Neuronal stem cell (in vitro differentiated cells): Measurements from ENCODE around the gene C10orf95.

Experiments used
- DNase-seq: peaks from one replicate; pipeline ENCODE4 v3.0.0-alpha.2; 2013; ENCODE audit warnings: low spot score
- H2AFZ ChIP-seq: one replicate; pipeline ENCODE4 v1.6.1; 2013; ENCODE audit warnings: mild to moderate bottlenecking, low read length, inconsistent platforms
- H2AK5ac ChIP-seq: 2 replicates; pipeline ENCODE4 v1.6.1; 2013; ENCODE audit warnings: low read depth, mild to moderate bottlenecking, inconsistent platforms, low read length, moderate library complexity, mixed read lengths
- H2BK120ac ChIP-seq: 2 replicates; pipeline ENCODE4 v1.6.1; 2013; ENCODE audit warnings: low read depth, mild to moderate bottlenecking, inconsistent platforms, low read length, moderate library complexity, mixed read lengths
- H2BK12ac ChIP-seq: one replicate; pipeline ENCODE4 v1.6.1; 2013; ENCODE audit warnings: low read length, inconsistent platforms
- H2BK15ac ChIP-seq: 2 replicates; pipeline ENCODE4 v1.6.1; 2013; ENCODE audit warnings: mild to moderate bottlenecking, low read length, inconsistent platforms, mixed read lengths
- H2BK5ac ChIP-seq: one replicate; pipeline ENCODE4 v1.6.1; 2013; ENCODE audit warnings: inconsistent platforms, mild to moderate bottlenecking, low read length, moderate library complexity
- H3K14ac ChIP-seq: one replicate; pipeline ENCODE4 v1.6.1; 2013; ENCODE audit warnings: low read length, inconsistent platforms
- H3K18ac ChIP-seq: 2 replicates; pipeline ENCODE4 v1.6.1; 2013; ENCODE audit warnings: low read length, inconsistent platforms
- H3K23ac ChIP-seq: 2 replicates; pipeline ENCODE4 v1.6.1; 2013; ENCODE audit warnings: low read depth, mild to moderate bottlenecking, mixed read lengths, low read length, inconsistent platforms; ENCODE audit not compliant: poor library complexity
- H3K27ac ChIP-seq: replicated peaks from 3 replicates; pipeline ENCODE4 v1.5.1; 2013; ENCODE audit warnings: low read length, inconsistent platforms
- H3K27me3 ChIP-seq, 3 experiments: 2 replicates each; pipeline ENCODE4 v1.6.1; 2013; ENCODE audit warnings: low read length in 3 of 3, mild to moderate bottlenecking in 2 of 3, inconsistent platforms in 1 of 3, low read depth in 1 of 3, mixed read lengths in 1 of 3, moderate library complexity in 1 of 3; ENCODE audit not compliant: control insufficient read depth in 3 of 3, insufficient read depth in 3 of 3
- H3K36me3 ChIP-seq, 2 donors: replicated peaks in 1 of 2; 2 replicates each; pipeline ENCODE4 v1.6.1; 2013; ENCODE audit warnings: low read length in 2 of 2; ENCODE audit not compliant: control insufficient read depth in 2 of 2, insufficient read depth in 2 of 2
- H3K4ac ChIP-seq: 2 replicates; pipeline ENCODE4 v1.6.1; 2013; ENCODE audit warnings: inconsistent platforms, mild to moderate bottlenecking, low read length, moderate library complexity
- H3K4me1 ChIP-seq, 2 donors: 1 replicate in 1 of 2; 2 replicates in 1 of 2; pipeline ENCODE4 v1.6.1; 2013; ENCODE audit warnings: low read length in 2 of 2, low read depth in 1 of 2; ENCODE audit not compliant: control insufficient read depth in 2 of 2, insufficient read depth in 1 of 2
- H3K4me2 ChIP-seq: one replicate; pipeline ENCODE4 v1.6.1; 2013; ENCODE audit warnings: mild to moderate bottlenecking, low read length, inconsistent platforms; ENCODE audit not compliant: insufficient read depth, poor library complexity, severe bottlenecking
- H3K4me3 ChIP-seq, 2 donors: 2 replicates each; pipeline ENCODE4 v1.5.1; 2013; ENCODE audit warnings: low read length in 2 of 2, mild to moderate bottlenecking in 2 of 2, inconsistent platforms in 1 of 2, moderate library complexity in 1 of 2
- H3K79me1 ChIP-seq: one replicate; pipeline ENCODE4 v1.6.1; 2013; ENCODE audit warnings: low read depth, mild to moderate bottlenecking, inconsistent platforms, low read length, moderate library complexity
- H3K9ac ChIP-seq: one replicate; pipeline ENCODE4 v1.6.1; 2013; ENCODE audit warnings: mild to moderate bottlenecking, low read depth, low read length, inconsistent platforms; ENCODE audit not compliant: poor library complexity
- H3K9me3 ChIP-seq, 2 donors: replicated peaks in 1 of 2; 2 replicates each; pipeline versions ENCODE3 to v1.6.1; 2013; ENCODE audit warnings: low read length in 2 of 2, mild to moderate bottlenecking in 2 of 2, inconsistent platforms in 1 of 2, low read depth in 1 of 2, mixed read lengths in 1 of 2, moderate library complexity in 1 of 2; ENCODE audit not compliant: control insufficient read depth in 2 of 2, insufficient read depth in 1 of 2
- H4K8ac ChIP-seq: one replicate; pipeline ENCODE4 v1.6.1; 2013; ENCODE audit warnings: low read depth, mild to moderate bottlenecking, inconsistent platforms, low read length, moderate library complexity
- H4K91ac ChIP-seq: one replicate; pipeline ENCODE4 v1.6.1; 2013; ENCODE audit warnings: low read length, low read depth, mild to moderate bottlenecking, inconsistent platforms; ENCODE audit not compliant: poor library complexity
- WGBS, 2 donors: extraction: QIAGEN DNeasy Blood & Tissue Kit; methylation state at CpG; one replicate each; pipeline ENCODE4 v1.1.7; 2013; ENCODE audit warnings: missing lambda C conversion rate in 2 of 2, mixed read lengths in 1 of 2; ENCODE audit not compliant: insufficient read length in 2 of 2, insufficient replicate concordance in 1 of 2; ENCODE audit errors: extremely low coverage in 2 of 2; 5-methylcytosine and 5-hydroxymethylcytosine counted together

C10orf95 gene

DNA sequence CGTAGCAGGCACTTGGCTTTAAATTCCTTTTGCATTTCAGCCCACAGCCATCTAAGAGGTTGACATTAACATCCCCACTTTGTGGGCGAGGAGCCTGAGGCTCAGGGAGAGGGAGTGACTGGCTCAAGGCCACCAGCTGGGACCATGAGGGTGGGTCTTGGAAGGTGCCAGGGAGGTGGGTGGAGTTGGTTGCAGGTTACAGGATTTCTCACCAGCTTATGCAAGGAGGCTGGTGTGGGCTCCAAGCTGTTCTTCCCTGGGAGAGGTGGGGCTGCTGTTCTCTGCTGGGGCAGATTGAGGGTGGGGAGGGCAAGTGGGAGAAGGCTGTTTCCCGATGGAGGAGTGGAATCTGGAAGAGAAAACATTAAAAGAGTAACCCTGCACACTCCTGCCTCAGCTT lies 14.1 kb upstream of the C10orf95 start:
- no peak overlapping the region for H2BK120ac ChIP-seq
- no peak overlapping the region for H2BK15ac ChIP-seq
- H3K23ac ChIP-seq: no peak overlapping the region
- H3K4me1 ChIP-seq: peaks cover 13 to 23% of the 10 kb centered on the region in 2 donors
- no peak overlapping the region for H3K9ac ChIP-seq
- peaks cover 4% of the 10 kb centered on the region for H3K79me1 ChIP-seq
- no CpG with 5 or more reads among the region's 3 CpGs for WGBS, 2 donors
- H3K4ac ChIP-seq: no peak overlapping the region
- no peak overlapping the region for H3K4me2 ChIP-seq
- H3K27ac ChIP-seq: no peak overlapping the region
- no peaks in the 10 kb centered on the region for H3K9me3 ChIP-seq
- no peak overlapping the region for H4K91ac ChIP-seq
- no peak overlapping the region for H3K14ac ChIP-seq
- no peak overlapping the region for H4K8ac ChIP-seq
- no peak overlapping the region for H2BK12ac ChIP-seq
- H3K18ac ChIP-seq: no peak overlapping the region
- no peak overlapping the region for H3K4me3 ChIP-seq
- peaks cover 0 to 17% of the 10 kb centered on the region in 2 donors for H3K36me3 ChIP-seq
- no peak overlapping the region for H2BK5ac ChIP-seq
- DNase-seq: no peak
- no peak overlapping the region for H2AK5ac ChIP-seq
- H2AFZ ChIP-seq: no peak overlapping the region
- H3K27me3 ChIP-seq: peaks cover 0 to 20% (median 0%) of the 10 kb centered on the region in 3 experiments

DNA sequence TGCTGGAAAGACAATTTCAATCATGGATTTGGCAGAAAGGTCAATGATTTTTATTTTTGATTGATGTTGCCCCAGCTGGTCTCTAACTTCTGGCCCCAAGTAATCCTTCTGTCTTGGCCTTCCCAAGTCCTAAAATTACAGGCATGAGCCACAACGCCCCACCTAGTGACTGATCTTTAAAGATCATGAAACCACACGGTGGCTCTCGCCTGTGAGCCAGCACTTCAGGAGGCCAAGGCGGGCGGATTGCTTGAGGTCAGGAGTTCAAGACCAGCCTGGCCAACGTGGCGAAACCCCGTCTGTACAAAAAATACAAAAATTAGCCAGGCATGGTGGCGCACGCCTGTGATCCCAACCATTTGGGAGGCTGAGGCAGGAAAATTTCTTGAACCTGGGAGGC lies 12.6 kb upstream of the C10orf95 start:
- Histone ChIP-seq H3K79me1 (peaks cover 3% of the 10 kb centered on the region), H3K4me2 (no peak overlapping the region), H4K8ac (no peak overlapping the region), H3K4ac (no peak overlapping the region), H2BK12ac (no peak overlapping the region), H2BK120ac (no peak overlapping the region), H2AFZ (no peak overlapping the region), H2AK5ac (no peak overlapping the region), H3K9ac (no peak overlapping the region), H3K18ac (no peak overlapping the region), H2BK15ac (no peak overlapping the region), H3K36me3 (peaks cover 0 to 5% of the 10 kb centered on the region in 2 donors), H3K9me3 (no peaks in the 10 kb centered on the region), H4K91ac (no peak overlapping the region), H3K4me1 (peaks cover 13 to 23% of the 10 kb centered on the region in 2 donors), H3K14ac (no peak overlapping the region), H3K27ac (no peak overlapping the region), H3K4me3 (no peak overlapping the region), H3K23ac (no peak overlapping the region), H3K27me3 (peaks cover 0 to 20% (median 0%) of the 10 kb centered on the region in 3 experiments), H2BK5ac (no peak overlapping the region)
- DNase-seq: no peak
- WGBS, 2 donors: no CpG with 5 or more reads among the region's 10 CpGs

DNA sequence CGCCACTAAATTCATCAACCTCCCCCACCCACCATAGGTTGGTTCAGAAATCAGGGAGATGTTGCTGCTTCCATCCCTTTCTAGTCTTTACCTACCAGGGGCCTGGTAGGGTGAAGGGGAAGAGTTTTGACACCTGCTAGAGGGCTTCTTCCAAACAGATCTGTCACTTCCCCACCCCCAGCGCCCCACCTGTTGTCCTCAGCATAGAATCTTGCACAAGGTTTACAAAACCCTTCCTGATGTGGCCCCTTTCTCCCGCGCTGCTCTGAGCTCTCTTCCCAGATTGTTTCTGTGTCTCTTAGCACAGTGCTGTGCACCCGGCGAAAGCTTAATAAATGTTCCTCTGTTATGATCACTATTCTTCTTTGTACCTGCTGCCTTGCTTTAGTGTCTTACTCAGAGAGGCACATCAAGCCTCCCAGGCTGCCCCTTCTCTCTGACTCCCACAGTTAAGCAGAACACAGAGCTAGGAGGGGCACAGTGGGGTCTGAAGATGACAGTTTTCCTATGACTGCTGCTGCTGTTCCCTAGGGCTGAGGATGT lies 11.2 kb upstream of the C10orf95 start:
- no peak for DNase-seq
- no CpG with 5 or more reads among the region's 6 CpGs for WGBS, 2 donors

DNA sequence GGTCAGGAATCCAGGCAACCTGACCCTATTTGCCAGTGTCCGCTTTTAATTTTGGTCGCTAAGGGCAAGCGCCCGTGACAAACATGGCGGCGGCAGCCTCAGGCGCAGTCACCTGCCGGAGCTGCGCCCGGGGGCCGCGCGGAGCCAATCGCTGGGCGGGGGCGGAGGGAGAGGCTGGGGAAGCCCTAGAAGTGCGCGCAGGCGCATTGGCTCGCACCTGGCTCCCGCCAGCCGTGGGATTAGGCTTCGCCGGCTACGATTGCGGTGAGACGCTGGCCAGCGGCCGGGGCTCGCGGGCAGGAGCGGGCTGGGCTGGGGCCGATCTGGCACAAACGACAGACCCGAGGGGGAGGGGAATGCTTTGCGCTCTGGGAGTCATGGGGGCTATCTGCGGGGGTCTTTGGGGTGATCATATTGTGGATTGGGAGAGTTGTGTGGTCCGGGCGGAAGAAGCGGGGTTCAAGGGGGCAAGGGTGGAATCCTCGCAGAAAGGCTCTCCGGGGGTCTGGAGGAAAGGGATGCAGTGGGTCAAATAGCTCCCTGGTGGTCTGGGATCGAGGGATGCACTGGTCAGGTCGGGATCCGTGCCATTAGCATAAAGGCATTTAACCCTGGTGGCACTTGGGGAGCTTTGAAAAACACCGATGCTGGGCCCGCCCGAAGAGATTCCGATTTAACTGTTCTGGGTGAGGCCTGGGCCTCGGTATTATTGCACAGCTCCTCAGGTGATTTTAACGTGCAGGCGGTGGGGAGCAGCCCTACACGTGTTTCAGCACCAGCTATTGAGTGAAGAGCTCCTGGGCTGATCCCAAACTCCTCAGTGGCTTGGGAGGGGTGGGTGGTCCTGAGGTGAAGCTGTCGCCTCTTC lies 10.1 kb upstream of the C10orf95 start:
- no peak overlapping the region for H3K9ac ChIP-seq
- no peak overlapping the region for H2BK120ac ChIP-seq
- H3K14ac ChIP-seq: no peak overlapping the region
- no peaks in the 10 kb centered on the region for H3K9me3 ChIP-seq
- H3K18ac ChIP-seq: peak overlapping the region; percentile 41
- H3K27ac ChIP-seq: no peak overlapping the region
- no peak overlapping the region for H2AK5ac ChIP-seq
- H2AFZ ChIP-seq: peak overlapping the region; percentile 89
- H3K4me1 ChIP-seq: peaks cover 13 to 23% of the 10 kb centered on the region in 2 donors
- H3K4me2 ChIP-seq: peak overlapping the region; percentile 87
- H3K27me3 ChIP-seq: peaks cover 0 to 20% (median 0%) of the 10 kb centered on the region in 3 experiments
- H2BK12ac ChIP-seq: no peak overlapping the region
- H3K23ac ChIP-seq: peak overlapping the region; percentile 35
- no peak overlapping the region for H2BK5ac ChIP-seq
- H2BK15ac ChIP-seq: no peak overlapping the region
- H3K36me3 ChIP-seq: no peaks in the 10 kb centered on the region
- no peak overlapping the region for H4K8ac ChIP-seq
- no CpG with 5 or more reads among the region's 54 CpGs for WGBS, 2 donors
- peak; percentile 84 for DNase-seq
- H3K4ac ChIP-seq: no peak overlapping the region
- H3K79me1 ChIP-seq: peaks cover 1% of the 10 kb centered on the region
- peak overlapping the region; percentile 57 to 71 for H3K4me3 ChIP-seq
- H4K91ac ChIP-seq: no peak overlapping the region

More for the DNA sequence above, 11.2 kb upstream of the C10orf95 start:
- Histone ChIP-seq H3K27ac (no peak overlapping the region), H3K4me3 (peak overlapping the region in 1 of 2 donors; percentile 57), H3K79me1 (peaks cover 1% of the 10 kb centered on the region), H4K8ac (no peak overlapping the region), H2AK5ac (no peak overlapping the region), H3K4ac (no peak overlapping the region), H2BK5ac (no peak overlapping the region), H3K4me1 (peaks cover 13 to 23% of the 10 kb centered on the region in 2 donors), H2BK15ac (no peak overlapping the region), H3K36me3 (no peaks in the 10 kb centered on the region), H3K18ac (no peak overlapping the region), H3K14ac (no peak overlapping the region), H3K4me2 (no peak overlapping the region), H3K9me3 (no peaks in the 10 kb centered on the region), H3K9ac (no peak overlapping the region), H2BK12ac (no peak overlapping the region), H2BK120ac (no peak overlapping the region), H2AFZ (peak overlapping the region; percentile 31), H3K27me3 (peaks cover 0 to 20% (median 0%) of the 10 kb centered on the region in 3 experiments), H4K91ac (no peak overlapping the region), H3K23ac (no peak overlapping the region)
